ACC112 (cell line): Measurements from ENCODE around the gene CSTF1.
A peak's percentile ranks its signal among the peaks of the same experiment; 100 is the strongest.

Experiments
- H2AFZ ChIP-seq: fragments of 200-600 bp; sonication (generic); one replicate; pipeline ENCODE4 v1.6.0; 2017; ENCODE audit warnings: antibody characterized with exemption, low read length; ENCODE audit not compliant: unreplicated experiment
- H3K27ac ChIP-seq: fragments of 200-600 bp; sonication (generic); 2 replicates; pipeline ENCODE4 v1.5.1; 2014; ENCODE audit warnings: low read depth, mild to moderate bottlenecking, antibody characterized with exemption, low read length, moderate library complexity
- H3K27me3 ChIP-seq: fragments of 200-600 bp; sonication (generic); 2 replicates; pipeline ENCODE4 v1.6.1; 2014; ENCODE audit warnings: mild to moderate bottlenecking, antibody characterized with exemption, low read length, moderate library complexity, mixed read lengths; ENCODE audit not compliant: insufficient read depth
- H3K36me3 ChIP-seq: fragments of 200-600 bp; sonication (generic); 2 replicates; pipeline ENCODE4 v1.6.1; 2016; ENCODE audit warnings: mild to moderate bottlenecking, antibody characterized with exemption, low read length, moderate library complexity, mixed read lengths; ENCODE audit not compliant: insufficient read depth
- H3K4me1 ChIP-seq: fragments of 200-600 bp; sonication (generic); one replicate; pipeline ENCODE4 v1.6.1; 2016; ENCODE audit warnings: low read length, mixed read lengths; ENCODE audit not compliant: insufficient read depth, unreplicated experiment, control insufficient read depth
- H3K4me3 ChIP-seq: fragments of 200-600 bp; sonication (generic); 2 replicates; pipeline ENCODE4 v1.5.1; 2014; ENCODE audit warnings: mild to moderate bottlenecking, low read depth, low read length
- H3K79me2 ChIP-seq: fragments of 200-600 bp; sonication (generic); one replicate; pipeline ENCODE4 v1.6.0; 2016; ENCODE audit warnings: low read length; ENCODE audit not compliant: control insufficient read depth, unreplicated experiment, insufficient read depth

The CSTF1 gene

DNA sequence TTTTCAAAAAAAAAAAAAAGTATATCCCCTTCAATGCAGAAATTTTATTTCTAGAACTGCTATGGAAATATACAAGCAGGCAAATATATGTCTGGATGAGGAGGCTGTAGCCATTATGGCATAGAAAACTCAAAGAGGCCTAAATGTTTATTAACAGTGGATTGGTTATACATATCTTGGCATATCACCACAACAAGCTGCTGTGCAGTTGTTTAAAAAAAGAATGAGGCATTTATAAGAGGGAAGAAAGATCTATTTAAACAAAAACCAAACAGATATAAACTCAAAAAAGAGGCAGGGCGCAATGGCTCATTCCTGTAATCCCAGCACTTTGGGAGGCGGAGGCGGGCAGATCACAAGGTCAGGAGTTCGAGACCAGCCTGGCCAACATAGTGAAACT is 45.8 kb downstream of the CSTF1 start:
- Histone ChIP-seq H2AFZ (no peak overlapping the region), H3K27ac (no peak overlapping the region), H3K79me2 (no peaks in the 10 kb centered on the region), H3K36me3 (no peaks in the 10 kb centered on the region), H3K27me3 (no peaks in the 10 kb centered on the region), H3K4me1 (peaks cover 11% of the 10 kb centered on the region), H3K4me3 (no peak overlapping the region)

GRCh38 chr20:56439771-56440291 is 47.4 kb downstream of the CSTF1 start:
- Histone ChIP-seq H3K79me2 (no peaks in the 10 kb centered on the region), H2AFZ (peak overlapping the region; percentile 39), H3K36me3 (no peaks in the 10 kb centered on the region), H3K27me3 (no peaks in the 10 kb centered on the region), H3K4me3 (no peak overlapping the region), H3K4me1 (peaks cover 11% of the 10 kb centered on the region), H3K27ac (peak overlapping the region; percentile 67)

- no peaks in the 10 kb centered on the region for H3K36me3 ChIP-seq
- H2AFZ ChIP-seq, result peak overlapping the region; percentile 39
- no peaks in the 10 kb centered on the region for H3K79me2 ChIP-seq
- H3K4me1 ChIP-seq, result peaks cover 11% of the 10 kb centered on the region
- H3K27me3 ChIP-seq, result no peaks in the 10 kb centered on the region
- H3K4me3 ChIP-seq, result no peak overlapping the region
- peak overlapping the region; percentile 67 for H3K27ac ChIP-seq
These were observed 48.0 kb downstream of the CSTF1 start for GRCh38 chr20:56440346-56441007.

DNA sequence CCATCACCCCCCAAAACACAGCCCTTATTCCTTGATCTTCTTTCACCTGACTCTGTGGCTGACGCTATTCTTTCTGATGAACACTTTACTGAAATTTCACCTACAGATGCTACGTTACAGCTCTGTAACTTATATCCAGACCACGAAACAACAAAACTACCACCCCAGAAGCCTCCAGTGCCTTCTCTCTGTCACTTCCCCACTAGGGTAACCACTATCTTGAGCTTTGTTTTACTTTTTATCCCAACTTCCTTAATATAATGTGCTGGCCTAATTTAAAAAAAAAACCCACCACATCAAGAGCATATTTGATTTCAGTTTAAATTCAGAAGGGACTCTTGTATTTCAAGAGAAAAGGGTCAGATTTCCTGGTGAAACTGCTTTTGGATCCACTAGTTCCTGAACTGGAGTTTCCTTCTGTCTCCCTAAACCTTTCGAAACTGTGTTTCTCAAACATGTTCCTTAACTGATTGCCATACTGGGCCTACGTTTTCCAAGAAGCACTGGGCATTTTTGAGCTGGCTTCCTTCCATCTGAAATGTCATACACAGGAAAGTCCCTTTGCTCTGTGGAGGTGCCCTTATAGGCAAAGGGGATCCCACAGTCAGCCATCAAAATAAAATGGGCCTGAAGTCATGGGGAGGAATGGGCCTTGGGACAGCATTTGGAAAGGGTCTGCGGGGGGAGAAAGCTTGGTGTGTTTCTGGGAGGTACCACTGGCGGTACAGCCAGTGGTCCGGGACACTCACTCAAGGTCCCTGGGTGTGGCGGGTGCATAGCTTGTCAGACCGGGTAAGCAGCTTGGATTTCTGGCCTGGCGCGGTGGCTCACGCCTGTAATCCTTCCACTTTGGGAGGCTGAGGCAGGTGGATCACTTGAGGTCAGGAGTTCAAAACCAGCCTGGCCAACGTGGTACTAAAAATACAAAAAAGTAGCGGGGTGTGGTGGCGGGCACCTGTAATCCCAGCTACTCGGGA is 50.2 kb downstream of the CSTF1 start:
- Histone ChIP-seq H3K27ac (no peak overlapping the region), H3K4me1 (peaks cover 11% of the 10 kb centered on the region), H3K27me3 (no peaks in the 10 kb centered on the region), H3K36me3 (no peaks in the 10 kb centered on the region), H3K4me3 (no peak overlapping the region), H2AFZ (no peak overlapping the region), H3K79me2 (no peaks in the 10 kb centered on the region)

DNA sequence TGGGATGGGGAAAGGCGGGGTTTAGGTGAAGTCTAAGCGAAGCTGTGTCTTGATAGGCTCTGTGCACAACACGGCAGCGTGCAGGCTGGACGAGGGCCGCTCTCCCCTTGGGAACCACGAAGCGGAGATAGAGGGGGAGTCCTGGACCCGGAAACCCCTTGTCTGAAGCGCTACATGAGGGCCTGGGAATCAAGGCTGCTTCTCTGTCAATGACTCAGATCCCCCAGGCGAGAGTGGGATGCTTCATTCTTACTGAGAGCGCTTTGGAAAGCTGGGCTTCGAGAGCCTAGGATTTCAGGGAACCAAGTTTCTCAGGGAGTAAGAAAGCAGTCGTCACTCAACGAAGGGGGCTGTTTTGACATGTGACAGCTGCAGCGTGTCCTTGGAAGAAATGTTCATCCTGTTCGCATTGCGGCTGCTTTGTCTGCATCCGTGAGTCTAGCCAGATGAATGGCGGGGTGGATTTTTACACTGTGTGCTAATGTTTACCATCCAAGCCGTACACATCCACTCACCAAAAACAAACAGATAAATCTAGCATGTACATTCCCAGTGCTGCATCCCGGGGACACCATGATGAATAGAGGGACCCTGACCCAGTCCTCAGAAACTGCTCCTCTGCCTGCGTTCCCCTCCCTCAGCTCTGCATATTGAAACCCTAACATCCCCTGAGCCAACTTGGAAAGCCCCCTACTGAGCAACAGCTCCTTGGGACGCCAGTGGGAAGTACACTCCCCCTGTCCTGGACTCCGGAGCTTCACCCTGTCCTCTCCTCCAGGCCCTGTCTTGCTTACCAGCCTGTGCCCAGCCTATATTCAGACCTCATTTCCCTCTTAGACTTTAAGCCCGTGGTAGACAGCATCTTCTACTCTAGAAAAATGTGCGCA is 51.5 kb downstream of the CSTF1 start:
- Histone ChIP-seq H3K27me3 (no peaks in the 10 kb centered on the region), H3K36me3 (no peaks in the 10 kb centered on the region), H3K4me3 (no peak overlapping the region), H3K4me1 (peaks cover 11% of the 10 kb centered on the region), H3K79me2 (no peaks in the 10 kb centered on the region), H3K27ac (no peak overlapping the region), H2AFZ (no peak overlapping the region)

GRCh38 chr20:56445130-56445529 is 52.7 kb downstream of the CSTF1 start:
- no peaks in the 10 kb centered on the region for H3K79me2 ChIP-seq
- no peak overlapping the region for H2AFZ ChIP-seq
- no peaks in the 10 kb centered on the region for H3K27me3 ChIP-seq
- H3K4me1 ChIP-seq, result peaks cover 4% of the 10 kb centered on the region
- no peaks in the 10 kb centered on the region for H3K36me3 ChIP-seq
- H3K4me3 ChIP-seq, result no peak overlapping the region
- H3K27ac ChIP-seq, result no peak overlapping the region

GRCh38 chr20:56445540-56445939 is 53.1 kb downstream of the CSTF1 start:
- no peak overlapping the region for H3K27ac ChIP-seq
- H3K36me3 ChIP-seq, result no peaks in the 10 kb centered on the region
- H3K4me3 ChIP-seq, result no peak overlapping the region
- H3K79me2 ChIP-seq, result no peaks in the 10 kb centered on the region
- no peak overlapping the region for H2AFZ ChIP-seq
- no peaks in the 10 kb centered on the region for H3K27me3 ChIP-seq
- H3K4me1 ChIP-seq, result no peaks in the 10 kb centered on the region

DNA sequence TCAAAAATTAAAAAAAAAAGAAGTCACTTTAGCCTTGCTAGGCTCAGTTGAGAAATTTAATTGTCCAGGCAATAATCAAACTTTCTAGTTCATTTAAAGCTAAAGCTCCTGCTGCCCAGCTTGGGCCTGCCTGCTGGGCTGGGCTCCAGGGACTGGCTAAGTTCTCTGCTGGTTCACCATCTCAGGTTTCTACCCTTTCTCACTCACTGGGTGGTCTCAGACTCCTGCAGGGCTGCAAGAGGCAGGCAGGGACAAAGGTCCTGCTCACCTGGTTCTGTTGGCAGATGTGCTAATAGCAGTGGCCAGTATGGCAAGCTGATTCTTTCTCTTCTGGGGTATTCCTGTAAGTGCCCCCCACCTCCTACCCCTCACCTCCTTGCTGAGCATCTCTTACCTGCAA is 54.8 kb downstream of the CSTF1 start:
- no peak overlapping the region for H2AFZ ChIP-seq

GRCh38 chr20:56449459-56449858 is 57.0 kb downstream of the CSTF1 start:
- Histone ChIP-seq H3K4me3 (no peak overlapping the region), H3K4me1 (no peaks in the 10 kb centered on the region), H3K27ac (no peak overlapping the region), H3K79me2 (no peaks in the 10 kb centered on the region), H2AFZ (no peak overlapping the region), H3K27me3 (no peaks in the 10 kb centered on the region), H3K36me3 (no peaks in the 10 kb centered on the region)

More for the DNA sequence above, 54.8 kb downstream of the CSTF1 start:
- H3K27ac ChIP-seq, result no peak overlapping the region
- no peaks in the 10 kb centered on the region for H3K4me1 ChIP-seq
- H3K4me3 ChIP-seq, result no peak overlapping the region
- H3K27me3 ChIP-seq, result no peaks in the 10 kb centered on the region
- H3K36me3 ChIP-seq, result no peaks in the 10 kb centered on the region
- H3K79me2 ChIP-seq, result no peaks in the 10 kb centered on the region

DNA sequence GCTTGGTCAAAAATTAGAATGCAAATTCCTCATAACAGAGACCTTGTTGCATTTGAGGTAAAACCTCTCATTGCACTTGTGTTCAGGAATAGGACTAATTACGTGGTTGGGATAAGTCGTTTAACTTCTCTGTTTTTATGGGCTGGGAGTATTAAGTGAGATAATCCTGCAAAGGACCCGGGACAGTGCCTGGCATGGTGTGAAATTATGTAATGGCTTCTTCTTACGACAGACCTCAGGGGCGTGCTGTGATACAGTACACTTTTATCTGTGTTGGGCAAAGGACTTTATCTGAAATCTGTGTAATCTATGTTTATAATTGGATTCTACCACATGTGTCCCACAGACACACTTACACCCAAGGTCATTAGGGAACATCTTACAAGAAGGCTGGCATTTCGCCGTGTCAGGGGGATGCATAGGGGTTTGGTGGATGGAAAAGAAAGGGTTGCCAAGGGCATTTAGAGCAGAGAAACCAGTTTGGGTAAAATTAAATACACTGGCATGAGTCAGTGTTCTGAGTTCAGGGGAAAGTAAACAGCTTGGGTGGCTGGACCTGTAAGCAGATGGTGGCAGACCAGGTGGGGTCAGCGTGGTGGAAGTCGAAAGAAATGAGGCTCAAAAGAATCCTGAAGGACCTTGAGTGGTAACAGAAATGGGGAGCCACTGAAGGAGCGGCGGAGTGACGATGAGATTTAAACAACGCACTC is 58.8 kb downstream of the CSTF1 start:
- Histone ChIP-seq H3K79me2 (no peaks in the 10 kb centered on the region), H3K36me3 (no peaks in the 10 kb centered on the region), H2AFZ (no peak overlapping the region), H3K27me3 (no peaks in the 10 kb centered on the region), H3K4me1 (no peaks in the 10 kb centered on the region), H3K27ac (no peak overlapping the region), H3K4me3 (no peak overlapping the region)
